ENCODE measurements around the gene ERVW-1.
A peak's percentile ranks its signal among the peaks of the same experiment; 100 is the strongest.
"Not testable (repeated sequence)": the region's sequence is repeated elsewhere in the genome, so short reads cannot be mapped to it uniquely, and the experiment has no call there.

Gene ERVW-1

DNA sequence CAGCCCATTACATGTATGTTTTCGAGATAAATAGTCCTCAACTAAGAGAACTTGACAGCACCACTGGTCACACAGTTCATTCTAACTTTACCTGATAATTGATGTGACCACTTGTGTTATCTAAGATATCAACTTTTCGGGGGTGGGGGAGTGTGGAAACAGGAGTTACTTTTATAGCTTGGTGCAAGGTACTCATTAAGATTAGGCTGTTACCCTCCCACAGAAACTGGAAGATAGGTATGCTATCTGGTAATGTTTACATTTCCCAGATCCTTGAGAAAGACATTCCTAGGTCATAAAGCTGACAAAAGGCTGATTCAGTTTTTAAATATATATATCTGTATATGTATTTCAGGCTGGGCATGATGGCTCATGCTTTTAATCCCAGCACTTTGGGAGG lies 11.1 kb downstream of the ERVW-1 start:
- DNase-seq = no peak

DNA sequence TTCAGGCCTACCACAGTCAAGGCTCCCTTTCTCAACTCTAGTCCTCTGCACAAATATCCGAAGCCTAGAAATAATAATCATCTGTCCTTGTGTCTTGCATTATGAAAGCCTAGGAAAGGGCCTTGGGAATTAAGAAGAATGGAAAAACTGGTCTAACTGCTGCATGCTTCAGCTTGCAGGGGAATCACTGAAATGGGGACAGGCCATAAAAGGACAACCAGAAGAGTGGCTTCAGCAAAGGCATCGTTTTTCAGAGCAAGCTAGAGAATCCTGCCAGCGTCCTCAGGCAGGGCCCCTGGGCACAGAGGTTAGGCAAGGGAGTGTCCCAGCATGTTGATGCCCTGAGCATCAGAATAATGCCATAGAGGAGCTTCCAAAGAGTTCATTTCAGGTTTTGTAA lies 13.2 kb downstream of the ERVW-1 start:
- DNase-seq = no peak

DNA sequence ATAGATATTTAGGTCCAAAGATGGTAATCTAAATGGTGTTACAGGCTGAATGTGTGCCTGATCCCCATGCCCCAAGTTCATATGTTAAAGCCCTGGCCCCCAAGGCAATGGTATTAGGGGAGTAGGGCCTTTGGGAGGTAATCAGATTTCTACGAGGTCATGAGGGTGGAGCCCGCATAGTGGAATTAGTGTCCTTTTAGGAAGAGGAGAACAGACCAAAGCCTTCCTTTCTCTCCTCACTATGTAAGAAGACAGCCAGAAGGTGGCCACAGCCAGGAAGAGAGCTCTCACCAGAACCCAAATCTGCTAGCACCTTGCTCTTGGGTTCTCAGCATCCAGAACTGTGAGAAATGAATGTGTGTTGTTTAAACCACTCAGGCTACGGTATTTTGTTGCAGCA lies 15.2 kb downstream of the ERVW-1 start:
- DNase-seq = no peak

DNA sequence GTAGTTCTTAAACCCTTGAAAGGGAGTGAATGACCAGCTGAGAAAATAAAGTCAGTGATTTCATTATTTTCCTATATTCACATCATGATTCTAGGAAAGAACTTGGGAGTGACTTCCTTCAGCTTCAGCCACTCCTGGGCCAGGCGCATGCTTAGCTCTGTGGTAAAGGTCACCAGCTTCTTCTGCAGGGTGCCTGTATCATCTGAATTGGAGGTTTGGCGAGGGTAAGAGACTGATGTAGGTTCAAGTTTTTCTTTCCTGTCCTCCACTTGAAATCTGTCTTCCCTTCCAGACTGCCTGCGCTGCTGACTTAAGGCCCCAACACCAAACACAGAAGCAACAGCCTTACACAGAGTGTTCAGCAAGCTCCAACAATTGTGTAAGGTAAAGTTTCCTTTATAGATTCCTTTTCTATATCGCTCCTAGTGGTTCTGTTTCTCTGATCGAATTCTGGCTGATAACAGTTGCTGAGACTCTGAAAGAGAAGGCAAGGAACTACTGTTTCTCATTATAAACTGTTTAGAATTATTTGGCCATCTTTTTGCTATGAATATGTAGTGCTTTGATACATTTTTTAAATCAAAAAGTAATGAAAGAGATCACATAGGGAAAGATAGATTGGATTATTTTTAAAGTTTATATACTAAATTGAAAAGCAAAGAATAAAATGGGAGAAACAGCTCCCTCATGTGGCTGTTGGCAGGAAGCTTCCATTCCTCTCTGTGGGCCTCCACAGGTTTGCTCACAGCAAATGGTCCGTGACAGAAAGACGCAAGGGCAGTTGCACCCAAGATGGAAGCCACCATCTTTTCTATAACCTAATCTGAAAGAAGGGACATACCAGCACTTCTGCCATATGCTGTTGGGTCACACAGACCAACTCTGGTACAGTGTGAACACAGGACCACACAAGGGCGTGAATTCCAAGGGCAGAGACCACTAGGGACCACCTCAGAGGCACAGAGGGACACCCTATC lies 16.4 kb downstream of the ERVW-1 start:
- DNase-seq = peak; percentile 38

DNA sequence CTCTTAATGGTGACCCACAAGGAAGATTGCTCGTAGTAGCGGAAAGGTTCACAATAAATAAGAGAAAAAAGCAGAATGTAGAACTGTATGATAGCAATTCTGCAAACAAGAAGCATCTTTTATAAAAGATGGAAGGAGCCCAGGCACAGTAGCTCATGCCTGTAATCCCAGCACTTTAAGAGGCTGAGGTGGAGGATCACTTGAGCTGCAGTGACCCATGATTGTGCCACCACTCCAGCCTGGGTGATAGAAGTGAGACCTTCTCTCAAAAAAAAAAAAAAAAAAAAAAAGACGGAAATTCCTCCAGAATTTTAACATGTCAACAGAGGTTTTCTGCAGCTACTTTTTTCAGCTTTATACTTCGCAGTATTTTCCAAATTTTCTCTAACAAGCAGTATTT lies 17.2 kb downstream of the ERVW-1 start:
- no peak for DNase-seq

DNA sequence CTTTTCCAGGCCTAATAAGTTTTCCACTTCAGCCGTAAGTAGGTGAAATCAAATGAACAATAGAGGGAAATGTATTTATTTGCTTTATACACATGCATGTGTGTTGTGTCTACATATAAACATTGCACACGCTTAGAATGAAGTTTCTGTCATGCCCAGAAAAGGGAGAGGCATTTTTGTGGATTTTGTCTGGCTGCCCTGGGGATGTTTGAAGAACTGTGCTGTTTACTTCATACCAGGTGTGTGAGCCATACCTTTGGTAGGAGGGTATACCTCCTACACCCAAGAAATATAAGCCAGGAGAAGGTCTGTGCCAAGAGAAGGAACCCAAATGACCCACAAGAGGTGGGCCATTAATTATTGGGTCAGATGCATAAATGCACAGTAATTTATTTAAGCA lies 17.6 kb downstream of the ERVW-1 start:
- no peak for DNase-seq

DNA sequence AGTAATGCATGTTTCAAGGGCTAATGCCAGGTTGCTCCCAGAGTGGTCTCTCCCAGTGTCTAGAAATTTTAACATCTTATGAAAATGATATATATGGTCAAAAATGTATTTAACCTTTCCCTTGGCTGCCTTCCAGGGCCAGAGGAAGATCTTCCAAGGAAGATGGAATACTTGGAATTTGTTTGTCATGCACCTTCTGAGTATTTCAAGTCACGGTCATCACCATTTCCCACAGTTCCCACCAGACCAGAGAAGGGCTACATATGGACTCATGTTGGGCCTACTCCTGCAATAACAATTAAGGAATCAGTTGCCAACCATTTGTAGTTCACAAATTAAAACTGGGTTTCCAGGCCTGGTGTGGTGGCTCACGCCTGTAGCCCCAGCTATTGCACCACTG lies 21.5 kb downstream of the ERVW-1 start:
- no peak for DNase-seq

DNA sequence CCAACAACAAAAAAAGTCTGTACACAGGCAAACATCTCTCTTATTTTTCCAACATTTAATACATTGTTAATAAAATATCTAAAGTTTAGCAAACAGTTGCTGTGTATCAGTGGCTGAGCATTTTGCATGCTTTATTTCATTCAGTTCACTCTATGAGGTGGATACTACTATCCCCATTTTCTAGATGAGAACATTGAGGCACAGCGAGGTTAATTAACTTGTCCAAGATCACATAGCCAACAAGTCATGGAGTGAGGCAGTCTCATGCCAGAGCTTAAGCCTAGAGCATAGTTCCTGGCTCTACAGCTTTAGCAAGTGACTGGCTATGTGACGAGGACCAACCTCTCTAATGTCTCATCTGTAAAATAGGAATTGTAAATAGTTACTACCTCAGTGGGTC lies 26.1 kb downstream of the ERVW-1 start:
- no peak for DNase-seq

DNA sequence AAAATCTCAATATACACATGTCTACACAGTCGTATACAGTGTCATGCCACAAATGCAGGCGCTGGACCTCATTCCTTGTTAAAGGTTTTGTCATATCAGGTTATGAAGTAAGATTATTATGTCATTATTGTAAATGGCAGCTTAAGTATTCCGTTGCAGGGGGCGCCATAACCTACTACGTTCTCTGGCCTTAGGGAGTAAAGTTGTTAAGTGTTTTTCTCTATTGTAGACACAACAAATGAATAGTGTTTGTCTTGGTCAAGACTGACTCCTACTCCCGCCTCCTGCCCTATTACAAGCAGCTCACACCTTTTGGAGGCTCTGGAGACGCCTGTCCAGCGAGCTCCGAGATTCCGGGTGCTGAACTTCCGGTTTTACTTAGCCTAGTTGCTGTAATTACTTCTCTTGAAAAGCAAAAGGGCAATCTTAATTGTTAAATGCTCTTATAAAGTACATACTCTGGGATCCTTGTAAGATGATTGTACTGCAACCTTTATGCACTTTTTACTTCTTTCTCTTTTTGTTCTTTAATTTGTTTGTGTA lies 29.5 kb downstream of the ERVW-1 start:
- no peak for DNase-seq

DNA sequence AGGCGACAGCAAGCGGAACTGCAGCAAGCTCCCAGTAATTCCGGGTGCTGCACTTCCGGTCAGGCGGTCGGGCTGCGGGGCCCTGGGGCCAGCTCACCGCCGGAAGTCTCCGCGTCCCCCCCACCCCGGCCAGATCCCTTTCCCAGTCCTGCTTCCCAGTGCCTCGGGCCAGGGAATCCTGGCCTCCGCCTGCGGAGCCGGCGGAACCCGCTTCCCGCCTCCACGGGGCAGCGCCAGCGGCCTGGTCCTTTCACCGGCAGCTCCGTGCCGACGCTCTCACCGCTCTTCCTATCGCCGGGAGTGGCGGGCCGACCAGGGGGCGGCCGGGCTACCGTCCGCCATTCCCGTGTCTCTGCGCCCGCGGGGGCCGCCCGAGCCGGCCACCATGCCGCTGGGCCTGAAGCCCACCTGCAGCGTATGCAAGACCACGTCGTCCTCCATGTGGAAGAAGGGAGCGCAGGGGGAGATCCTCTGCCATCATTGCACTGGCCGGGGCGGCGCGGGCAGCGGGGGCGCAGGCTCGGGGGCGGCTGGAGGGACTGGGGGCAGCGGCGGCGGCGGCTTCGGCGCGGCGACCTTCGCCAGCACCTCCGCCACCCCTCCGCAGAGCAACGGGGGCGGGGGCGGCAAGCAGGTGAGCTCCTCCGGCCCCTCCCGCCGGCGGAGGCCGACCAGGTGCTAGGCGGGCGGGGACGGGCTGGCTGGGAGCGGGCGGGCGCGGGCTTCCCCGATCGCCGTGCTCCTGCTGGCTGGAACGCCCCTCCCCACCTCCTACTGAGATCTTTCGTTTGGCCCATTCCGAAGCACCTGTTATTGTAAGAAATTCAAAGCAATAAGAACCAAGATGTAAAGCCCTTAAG lies 30.2 kb downstream of the ERVW-1 start, which contains the start of gene GATAD1:
Gene GATAD1 (plus strand): TSS at position 138 of the 860 bp plus-strand sequence. CDS start 248 bp downstream, at position 386.
- DNase-seq = peak; percentile 78

DNA sequence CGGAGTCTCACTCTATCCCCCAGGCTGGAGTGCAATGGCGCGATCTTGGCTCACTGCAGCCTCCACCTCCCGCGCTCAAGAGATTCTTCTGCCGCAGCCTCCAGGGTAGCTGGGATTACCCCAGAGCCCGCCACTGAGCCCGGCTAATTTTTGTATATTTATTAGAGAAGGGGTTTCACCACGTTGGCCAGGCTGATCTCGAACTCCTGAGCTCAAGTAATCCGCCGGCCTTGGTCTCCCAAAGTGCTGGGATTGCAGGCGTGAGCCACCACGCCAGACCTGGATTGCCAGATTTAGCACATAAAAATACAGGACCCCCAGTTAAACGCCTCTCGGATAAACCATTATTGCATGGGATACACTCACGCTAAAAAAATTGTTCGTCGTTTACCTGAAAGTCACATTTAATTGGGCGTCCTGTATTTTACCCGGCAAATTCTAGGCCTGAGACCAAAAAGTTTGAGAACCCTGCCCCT lies 30.8 kb downstream of the ERVW-1 start:
- DNase-seq = no peak

DNA sequence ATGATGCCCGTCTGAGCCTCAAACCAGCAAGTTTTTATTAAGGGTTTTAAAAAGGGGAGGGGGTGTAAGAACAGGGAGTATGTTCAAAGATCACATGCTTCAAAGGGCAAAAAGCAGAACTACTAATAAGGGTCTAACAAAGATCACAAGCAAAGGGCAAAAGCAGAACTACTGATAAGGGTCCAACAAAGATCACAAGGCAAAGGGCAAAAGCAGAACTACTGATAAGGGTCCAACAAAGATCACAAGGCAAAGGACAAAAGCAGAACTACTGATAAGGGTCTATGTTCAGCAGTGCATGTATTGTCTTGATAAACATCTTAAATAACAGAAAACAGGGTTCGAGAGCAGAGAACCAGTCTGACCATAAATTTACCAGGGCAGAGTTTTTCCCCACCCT lies 35.0 kb downstream of the ERVW-1 start:
- DNase-seq = not testable (repeated sequence)

DNA sequence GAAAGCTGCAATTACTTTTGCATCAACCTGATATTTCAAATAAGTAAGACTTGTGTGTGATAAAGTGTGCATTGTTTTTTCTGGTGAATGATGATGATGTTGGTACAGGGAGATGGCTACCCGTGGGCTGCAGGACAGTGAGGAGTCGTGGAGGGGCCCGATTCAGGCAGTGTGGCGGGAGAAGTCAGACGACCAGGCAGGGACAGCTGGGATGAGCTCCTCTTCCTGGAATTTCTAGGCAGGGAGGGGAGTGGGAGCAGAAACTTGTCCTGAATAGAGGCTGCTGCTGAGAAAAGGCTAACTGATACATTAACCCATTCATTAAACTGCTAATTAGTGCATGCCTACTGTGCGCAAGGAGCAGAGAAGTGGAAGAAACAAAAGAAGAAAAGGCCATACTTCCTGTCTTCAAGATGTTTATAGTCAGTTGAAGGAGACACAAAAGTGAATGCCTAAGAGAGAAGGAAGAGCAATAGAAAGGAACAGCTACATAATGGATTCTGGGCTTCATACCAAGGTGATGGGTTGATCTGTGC lies 39.7 kb downstream of the ERVW-1 start:
- no peak for DNase-seq

DNA sequence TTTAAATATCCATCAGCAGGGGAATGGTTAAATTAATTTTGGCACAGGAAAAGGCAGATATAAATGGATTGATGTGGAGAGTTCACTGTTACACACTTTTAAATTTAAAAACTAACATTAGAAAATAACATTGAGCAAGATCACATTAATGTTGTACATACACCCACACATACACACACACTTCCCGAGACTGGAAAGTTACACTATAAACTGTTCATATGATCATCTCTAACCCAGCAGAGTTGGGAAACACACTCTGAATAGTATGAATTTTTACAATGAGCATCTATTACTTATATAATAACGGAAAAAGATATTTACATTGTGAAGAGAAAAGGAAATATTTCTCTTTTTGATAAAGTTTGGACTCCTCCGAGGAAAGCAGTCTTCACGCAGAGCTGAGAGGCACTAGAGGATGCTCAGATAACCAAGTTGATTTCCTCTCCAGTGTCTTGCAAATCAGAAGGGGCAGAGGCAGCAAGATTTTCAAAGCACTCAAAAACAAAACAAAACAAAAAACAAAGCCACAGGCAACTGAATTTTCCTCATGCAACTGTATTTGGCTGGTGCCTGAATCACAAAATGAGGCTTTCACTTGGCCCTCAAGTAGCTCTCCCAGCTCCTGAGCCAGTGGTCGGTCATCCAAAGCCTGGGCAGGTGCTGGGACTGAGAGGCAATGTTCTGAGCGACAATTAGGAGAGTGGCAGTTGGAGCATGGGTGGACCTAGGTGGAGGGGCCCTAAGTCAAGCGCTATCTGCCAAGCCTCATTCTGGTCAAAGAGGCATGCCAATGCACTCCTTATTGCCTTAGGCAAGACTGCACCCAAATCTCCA lies 40.9 kb downstream of the ERVW-1 start:
- no peak for DNase-seq

DNA sequence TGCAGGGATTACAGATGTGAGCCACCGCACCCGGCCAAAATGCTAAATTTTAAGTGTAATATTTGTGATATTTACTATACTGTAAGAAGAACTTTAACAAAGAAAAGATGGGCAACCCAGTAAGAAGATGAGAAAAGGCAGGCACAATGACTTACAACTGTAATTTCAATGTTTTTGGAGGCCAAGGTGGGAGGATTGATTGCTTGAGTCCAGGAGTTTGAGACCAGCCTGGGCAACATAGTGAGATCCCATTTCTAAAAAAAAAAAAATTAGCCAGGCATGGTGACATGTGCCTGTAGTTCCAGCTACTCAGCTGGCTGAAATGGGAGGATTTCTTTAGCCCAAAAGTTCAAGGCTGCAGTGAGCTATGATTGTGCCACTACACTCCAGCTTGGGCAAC lies 42.2 kb downstream of the ERVW-1 start:
- DNase-seq = no peak

DNA sequence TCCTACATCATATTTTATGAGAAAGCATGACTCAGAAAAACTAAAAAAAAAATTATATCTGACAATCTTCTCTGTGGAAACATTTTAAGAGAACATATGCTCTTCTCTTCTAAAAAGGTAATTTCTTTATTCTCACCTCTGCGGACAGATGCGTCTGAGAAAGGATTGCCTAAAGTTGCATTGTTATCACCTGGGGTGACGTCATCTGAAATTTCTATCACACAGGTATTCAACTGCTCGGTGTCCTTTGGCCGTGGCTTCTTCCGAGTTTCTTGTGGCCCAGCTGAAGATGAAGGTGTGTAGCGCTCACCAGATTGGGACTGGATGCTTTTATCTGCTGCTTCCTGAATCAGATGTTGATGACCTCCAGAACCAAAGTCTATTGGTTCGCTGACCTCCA lies 44.7 kb downstream of the ERVW-1 start:
- no peak for DNase-seq

DNA sequence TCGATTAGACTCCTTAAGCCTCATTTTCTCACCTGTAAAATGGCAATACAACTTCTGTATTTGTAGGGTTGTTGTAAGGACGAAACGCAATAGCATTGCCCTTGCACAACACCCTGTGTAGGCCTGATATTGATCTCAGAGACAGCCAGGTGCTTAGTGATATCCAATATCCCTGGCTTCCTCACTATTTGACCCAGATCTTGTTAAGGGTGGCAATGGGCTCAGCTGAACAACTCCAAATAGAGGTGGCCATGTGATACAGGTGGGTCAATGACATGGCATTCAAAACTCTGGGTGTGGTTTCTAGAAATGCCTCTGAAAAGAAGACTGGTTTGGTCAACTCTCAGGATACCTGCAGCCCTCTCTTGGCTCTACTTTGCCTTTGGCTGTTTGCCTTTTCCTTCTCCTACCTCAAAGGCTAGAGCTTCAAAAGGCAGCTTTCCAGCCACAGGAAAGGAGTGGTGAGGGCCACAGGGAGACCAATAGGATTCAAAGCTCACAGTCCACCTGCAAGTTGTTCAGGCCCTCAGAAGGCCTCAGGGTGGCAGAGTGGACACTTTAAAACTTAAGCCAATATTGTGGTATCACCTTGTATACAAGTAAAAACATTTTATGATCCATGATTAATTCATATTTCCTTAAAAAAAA lies 45.3 kb downstream of the ERVW-1 start:
- DNase-seq = no peak

DNA sequence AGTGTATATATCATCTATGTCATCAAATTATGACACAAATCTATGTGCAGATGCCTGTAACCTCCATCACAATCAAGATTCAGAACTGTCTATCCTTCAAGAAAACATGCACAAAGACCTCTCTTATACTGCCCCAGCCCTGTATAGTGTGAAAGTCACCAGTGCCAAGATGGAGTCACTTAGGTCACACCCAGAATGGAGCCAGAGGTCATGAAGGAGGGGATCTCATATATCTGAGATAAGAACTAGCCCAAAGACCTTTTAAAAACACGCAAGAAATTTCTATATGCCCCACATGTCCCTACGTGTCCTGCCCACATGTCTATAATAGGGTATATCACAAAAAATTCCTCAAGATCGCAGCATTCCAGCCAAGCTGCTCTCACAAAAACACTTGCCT lies 50.6 kb downstream of the ERVW-1 start:
- DNase-seq = no peak

DNA sequence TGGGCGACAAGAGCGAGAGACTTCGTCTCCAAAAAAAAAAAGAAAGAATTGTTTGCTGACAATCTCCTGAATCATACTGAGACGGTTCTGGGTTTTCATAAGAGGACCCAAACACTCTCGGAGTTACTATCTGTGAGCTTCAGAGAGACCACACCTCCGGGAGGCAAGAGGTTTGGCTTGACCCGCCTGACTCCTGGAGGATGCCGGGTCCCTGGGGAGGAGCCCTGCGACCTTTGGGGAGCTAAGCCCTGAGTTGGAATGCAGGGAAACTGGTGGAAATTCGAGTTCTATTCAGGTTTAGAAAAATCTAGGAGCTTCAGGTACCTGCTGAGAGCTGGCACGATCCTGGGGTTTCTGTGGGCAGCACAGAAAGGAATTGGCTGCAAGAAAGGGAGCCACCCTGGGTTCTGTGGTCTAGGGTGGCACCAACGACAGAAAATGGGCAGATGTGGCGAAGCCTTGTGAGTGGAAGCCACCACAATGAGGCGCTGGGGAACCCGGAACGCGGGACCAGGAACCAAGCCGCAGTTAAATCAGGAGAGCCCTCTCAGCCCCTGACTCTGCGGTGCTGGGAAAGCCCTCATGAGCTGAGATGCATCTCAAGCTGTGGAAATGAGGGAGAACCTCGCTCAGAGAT lies 52.3 kb downstream of the ERVW-1 start:
- DNase-seq = no peak

DNA sequence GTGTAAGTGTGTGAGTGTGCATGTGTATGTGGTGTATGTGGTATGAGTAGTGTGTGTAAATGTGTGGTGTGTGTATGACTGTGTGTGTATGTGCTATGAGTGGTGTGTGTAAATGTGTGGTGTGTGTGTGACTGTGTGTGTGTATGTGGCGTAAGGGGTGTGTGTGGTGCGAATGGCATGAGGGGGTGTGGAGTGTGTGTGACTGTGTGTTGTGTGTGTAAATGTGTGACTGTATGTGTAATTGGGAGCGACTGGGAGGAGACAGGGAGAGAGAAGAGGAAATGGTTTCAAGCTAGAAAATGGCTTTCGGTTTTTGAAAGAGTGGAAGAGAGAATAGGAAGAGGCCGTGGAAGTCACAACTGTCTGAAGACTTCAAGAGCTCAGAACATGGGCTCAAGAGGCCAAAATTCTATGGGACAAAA lies 54.0 kb downstream of the ERVW-1 start:
- DNase-seq = no peak

DNA sequence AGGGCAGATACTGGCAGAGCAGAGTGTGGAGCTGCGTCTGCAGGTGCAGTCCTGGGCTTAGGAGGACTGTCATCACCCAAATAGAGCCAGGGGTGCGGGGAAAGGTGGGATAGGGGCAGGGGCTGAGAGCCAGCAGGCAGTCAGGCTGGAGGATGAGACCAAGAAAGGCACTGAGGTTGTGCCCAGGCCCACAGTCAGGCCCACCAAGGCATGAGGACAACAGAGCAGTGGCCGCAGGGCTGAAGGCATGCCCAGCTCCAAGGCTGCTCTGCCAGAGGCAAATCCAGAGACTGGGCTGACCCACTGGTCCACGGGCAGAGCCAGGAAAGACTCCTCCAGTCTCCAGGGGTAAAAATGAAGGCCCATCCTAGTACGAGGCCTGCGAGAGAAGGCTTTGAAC lies 54.8 kb downstream of the ERVW-1 start:
- no peak for DNase-seq
